ENCODE results near the gene SF3B5.

DNA sequence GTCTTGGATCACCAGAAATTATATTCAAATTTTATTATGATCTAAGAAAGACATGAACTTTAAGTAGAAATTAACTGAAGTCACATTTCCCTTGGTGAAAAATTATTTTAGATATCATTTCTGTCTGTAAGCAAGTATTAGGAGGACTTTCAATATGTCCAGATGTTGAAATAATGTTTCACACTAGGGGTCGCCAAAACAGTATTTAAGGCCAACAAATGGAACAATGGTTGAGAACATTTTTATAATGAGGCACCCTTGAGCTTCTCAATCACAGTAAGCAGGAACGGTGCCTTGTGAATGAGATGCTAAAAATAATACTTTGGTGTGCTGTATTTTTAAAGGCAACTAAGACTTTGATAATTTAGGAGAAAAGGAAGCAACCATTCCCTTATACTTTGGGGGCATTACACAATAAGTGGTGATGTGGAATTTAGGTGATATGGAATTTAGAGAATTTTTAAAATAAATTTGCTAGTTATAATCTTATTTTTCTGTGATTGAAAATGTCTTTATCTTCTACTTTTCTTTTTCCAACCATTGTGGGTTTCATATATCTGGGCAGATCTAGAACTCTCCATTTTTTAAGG, 9.6 kb upstream of the SF3B5 start:
- no peak for TF ChIP-seq SP1 (IDR thresholded peaks at IDR 0.05)
- TF ChIP-seq FOXM1 (IDR thresholded peaks at IDR 0.05; ENCODE audit: borderline replicate concordance) = no peak
- no peak for TF ChIP-seq NFRKB (IDR thresholded peaks at IDR 0.05)
- TF ChIP-seq ELF4 (IDR thresholded peaks at IDR 0.05) = no peak
- TF ChIP-seq SUZ12 (IDR thresholded peaks at IDR 0.05) = no peak
- no peak for TF ChIP-seq BHLHE40 (IDR thresholded peaks at IDR 0.05; ENCODE audit: borderline replicate concordance)
- no peak for TF ChIP-seq HDGF (IDR thresholded peaks at IDR 0.05; ENCODE audit: borderline replicate concordance)
- no peak for TF ChIP-seq FOXK2 (IDR thresholded peaks at IDR 0.05)
- no peak for TF ChIP-seq ARNT (IDR thresholded peaks at IDR 0.05)
- no peak for TF ChIP-seq FOXA1 (IDR thresholded peaks at IDR 0.05)
